ENCODE data around the gene GIT1.

GRCh38 chr17:29608986-29609385 lies 19.5 kb upstream of the GIT1 start:
- TF ChIP-seq TAF1 (IDR thresholded peaks at IDR 0.05; ENCODE audit: borderline replicate concordance, low read depth, low read length): no peak
- no peak for TF ChIP-seq POLR2A (IDR thresholded peaks at IDR 0.05; ENCODE audit: low read depth, low read length)

Data from GM12892 (cell line).